Adipose tissue (tissue), 3 donors: ENCODE data around the gene DELE1. TPM values are rescaled to one million over a fixed set of nuclear protein-coding genes. Genes with fewer than 3 reads are reported as not detected.
"Not testable (repeated sequence)": the region's sequence is repeated elsewhere in the genome, so short reads cannot be mapped to it uniquely, and the experiment has no call there.

Source experiments
- H3K27ac ChIP-seq: one replicate; pipeline ENCODE4 v1.5.1; 2013; ENCODE audit warnings: low read depth, low read length
- WGBS, 3 donors: extraction: QIAGEN DNeasy Blood & Tissue Kit; methylation state at CpG; one replicate each; pipeline ENCODE4 v1.1.7; 2013; 5-methylcytosine and 5-hydroxymethylcytosine counted together
- polyA plus RNA-seq, 3 donors: library from polyadenylated mRNA; stranded (reverse); fragments of 200-250 nt; gene quantifications; one replicate each; pipeline ENCODE4 v1.2.3, GENCODE V29; 2013
- donor health status: healthy with polysubstance abuse.
- donor health status: Bipolar disorder and iron deficiency.
- donor health status: healthy.

Gene DELE1
- polyA plus RNA-seq, 3 donors, result 29.9 to 47.0 (median 35.0) TPM

GRCh38 chr5:141883184-141883891 is 40.3 kb upstream of the DELE1 start:
- WGBS, 3 donors, result 3 to 4% (median 4%) methylated on average over 35 of the region's 35 CpGs
- H3K27ac ChIP-seq, result no peak overlapping the region

GRCh38 chr5:141883892-141884318 is 39.8 kb upstream of the DELE1 start:
- WGBS, 3 donors, result 34 to 36% (median 34%) methylated on average over 8 of the region's 8 CpGs
- H3K27ac ChIP-seq, result no peak overlapping the region

- H3K27ac ChIP-seq, result no peak overlapping the region
- 51 to 59% (median 55%) methylated on average over 3 of the region's 3 CpGs for WGBS, 3 donors
Measured at GRCh38 chr5:141889282-141889871, 34.3 kb upstream of the DELE1 start.

GRCh38 chr5:141890429-141890828 is 33.2 kb upstream of the DELE1 start:
- 89 to 97% (median 97%) methylated on average over 2 of the region's 2 CpGs for WGBS, 3 donors
- H3K27ac ChIP-seq, result not testable (repeated sequence)

- 92 to 99% (median 93%) methylated on average over 4 of the region's 4 CpGs for WGBS, 3 donors
- no peak overlapping the region for H3K27ac ChIP-seq
Measured at GRCh38 chr5:141897425-141897824, 26.2 kb upstream of the DELE1 start.

- no peak overlapping the region for H3K27ac ChIP-seq
- WGBS, 3 donors, result 69 to 82% (median 70%) methylated on average over 2 of the region's 2 CpGs
Measured at GRCh38 chr5:141898448-141899049, 25.1 kb upstream of the DELE1 start.

- 50 to 70% (median 65%) methylated on average over 5 of the region's 5 CpGs for WGBS, 3 donors
- H3K27ac ChIP-seq, result no peak overlapping the region
Measured at GRCh38 chr5:141902015-141902814, 21.5 kb upstream of the DELE1 start.

- WGBS, 3 donors, result 62 to 75% (median 73%) methylated on average over 4 of the region's 4 CpGs
- no peak overlapping the region for H3K27ac ChIP-seq
Measured at GRCh38 chr5:141903261-141903660, 20.4 kb upstream of the DELE1 start.

GRCh38 chr5:141904551-141904950 is 19.1 kb upstream of the DELE1 start:
- WGBS, 3 donors, result 80 to 91% (median 87%) methylated on average over 5 of the region's 5 CpGs
- H3K27ac ChIP-seq, result no peak overlapping the region

- no peak overlapping the region for H3K27ac ChIP-seq
- 35 to 81% (median 36%) methylated on average over 1 of the region's 1 CpG for WGBS, 3 donors
Measured at GRCh38 chr5:141906517-141906916, 17.2 kb upstream of the DELE1 start.

GRCh38 chr5:141906972-141907371 is 16.7 kb upstream of the DELE1 start:
- H3K27ac ChIP-seq, result no peak overlapping the region
- WGBS, 3 donors, result 0% methylated on average over 1 of the region's 1 CpG

GRCh38 chr5:141908796-141909195 is 14.9 kb upstream of the DELE1 start:
- WGBS, 3 donors, result 85 to 90% (median 89%) methylated on average over 2 of the region's 2 CpGs

GRCh38 chr5:141909212-141909611 is 14.5 kb upstream of the DELE1 start:
- WGBS, 3 donors, result 86 to 97% (median 87%) methylated on average over 4 of the region's 4 CpGs

More at GRCh38 chr5:141908796-141909195, 14.9 kb upstream of the DELE1 start:
- H3K27ac ChIP-seq, result no peak overlapping the region

GRCh38 chr5:141910271-141910673 is 13.4 kb upstream of the DELE1 start:
- WGBS, 3 donors, result 56 to 60% (median 57%) methylated on average over 2 of the region's 2 CpGs
- no peak overlapping the region for H3K27ac ChIP-seq

More at GRCh38 chr5:141909212-141909611, 14.5 kb upstream of the DELE1 start:
- H3K27ac ChIP-seq, result no peak overlapping the region

GRCh38 chr5:141913560-141914198 is 10.0 kb upstream of the DELE1 start:
- WGBS, 3 donors, result 24 to 27% (median 26%) methylated on average over 16 of the region's 16 CpGs
- H3K27ac ChIP-seq, result no peak overlapping the region

GRCh38 chr5:141914199-141914743 is 9.4 kb upstream of the DELE1 start:
- WGBS, 3 donors, result 11 to 12% (median 12%) methylated on average over 38 to 40 of the region's 40 CpGs
- H3K27ac ChIP-seq, result no peak overlapping the region

GRCh38 chr5:141914797-141915196 is 8.9 kb upstream of the DELE1 start:
- WGBS, 3 donors, result 95 to 97% (median 97%) methylated on average over 3 of the region's 3 CpGs
- H3K27ac ChIP-seq, result no peak overlapping the region

GRCh38 chr5:141915881-141916336 is 7.8 kb upstream of the DELE1 start:
- WGBS, 3 donors, result 68 to 90% (median 85%) methylated on average over 6 of the region's 6 CpGs
- no peak overlapping the region for H3K27ac ChIP-seq
